Activated T-helper 1 cell treated with anti-CD3 and anti-CD28 coated beads, Interleukin-12 subunit alpha, Interleukin-12 subunit beta, Interleukin-2, Interleukin-4 antibody, amounts not matched to agents 30 ng/mL and 10 ng/mL and 1 ng/mL, durations not matched to agents 14 hours and 24 hours and 36 hours (primary cell): ENCODE results near the gene CPNE9. TPM values are rescaled to one million over a fixed set of nuclear protein-coding genes. Genes with fewer than 3 reads are reported as not detected.

Experiments used
- DNase-seq: peaks from one replicate; pipeline ENCODE4 v3.0.0; 2021; ENCODE audit warnings: low spot score
- H3K27ac Mint-ChIP-seq: one replicate; pipeline ENCODE4 v1.8.0; 2021; ENCODE audit warnings: mild to moderate bottlenecking, mixed read lengths
- H3K27me3 Mint-ChIP-seq: one replicate; pipeline ENCODE4 v1.8.0; 2022; ENCODE audit warnings: mild to moderate bottlenecking, moderate library complexity, mixed read lengths; ENCODE audit not compliant: insufficient read depth
- H3K36me3 Mint-ChIP-seq: one replicate; pipeline ENCODE4 v1.8.0; 2021; ENCODE audit warnings: low read depth, mixed read lengths
- H3K4me1 Mint-ChIP-seq: one replicate; pipeline ENCODE4 v1.8.0; 2021; ENCODE audit warnings: low read depth, mixed read lengths
- H3K4me3 Mint-ChIP-seq: one replicate; pipeline ENCODE4 v1.8.0; 2021; ENCODE audit warnings: mild to moderate bottlenecking, moderate library complexity, mixed read lengths
- H3K9me3 Mint-ChIP-seq: one replicate; pipeline ENCODE4 v1.8.0; 2021; ENCODE audit warnings: mixed read lengths
- intact Hi-C: fragments of 100-400 bp; cut with micrococcal nuclease; formaldehyde crosslinking; loops from one replicate; pipeline ENCODE4 v1.15.1; 2024
- total RNA-seq: library from RNA; stranded (reverse); gene quantifications from 2 replicates; pipeline ENCODE4 v1.2.3, GENCODE V29; 2022

CPNE9 gene
- total RNA-seq, 1 donor from 2014 or later: not detected

DNA sequence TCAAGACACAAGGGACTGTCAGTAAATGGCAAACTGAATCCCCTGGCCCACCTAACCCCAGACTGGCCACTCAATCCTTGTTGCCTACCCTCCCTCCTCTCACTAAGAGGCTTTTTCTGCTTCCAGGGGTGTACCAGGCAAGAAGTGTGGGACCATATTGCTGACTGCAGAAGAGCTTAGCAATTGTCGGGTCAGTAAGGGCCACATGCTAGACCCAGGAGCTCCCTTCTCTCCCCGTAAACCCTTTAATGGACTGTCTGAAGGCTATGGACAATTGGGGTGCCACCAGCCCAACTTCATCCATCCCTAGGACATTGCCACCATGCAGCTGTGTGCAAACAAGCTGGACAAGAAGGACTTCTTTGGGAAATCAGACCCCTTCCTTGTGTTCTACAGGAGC, 8.8 kb downstream of the CPNE9 start:
- Mint-ChIP-seq H3K4me1 (peaks cover 8% of the 10 kb centered on the region), H3K27me3 (peaks cover 2% of the 10 kb centered on the region), H3K4me3 (no peak overlapping the region), H3K9me3 (no peaks in the 10 kb centered on the region), H3K27ac (no peak overlapping the region), H3K36me3 (no peaks in the 10 kb centered on the region)
- no peak for DNase-seq
- intact Hi-C loops: no loop called here

- peaks cover 8% of the 10 kb centered on the region for H3K4me1 Mint-ChIP-seq
- peaks cover 4% of the 10 kb centered on the region for H3K27me3 Mint-ChIP-seq
- H3K36me3 Mint-ChIP-seq: no peaks in the 10 kb centered on the region
- intact Hi-C loops: no loop called here
- DNase-seq: no peak
- H3K4me3 Mint-ChIP-seq: no peak overlapping the region
- H3K9me3 Mint-ChIP-seq: no peaks in the 10 kb centered on the region
- no peak overlapping the region for H3K27ac Mint-ChIP-seq
Measured at GRCh38 chr3:9713142-9713541, 9.5 kb downstream of the CPNE9 start.

GRCh38 chr3:9715136-9715535, 11.5 kb downstream of the CPNE9 start:
- no peaks in the 10 kb centered on the region for H3K9me3 Mint-ChIP-seq
- intact Hi-C loops: no loop called here
- no peak overlapping the region for H3K27ac Mint-ChIP-seq
- peaks cover 5% of the 10 kb centered on the region for H3K4me1 Mint-ChIP-seq
- peaks cover 4% of the 10 kb centered on the region for H3K27me3 Mint-ChIP-seq
- no peak for DNase-seq
- H3K4me3 Mint-ChIP-seq: no peak overlapping the region
- H3K36me3 Mint-ChIP-seq: no peaks in the 10 kb centered on the region

DNA sequence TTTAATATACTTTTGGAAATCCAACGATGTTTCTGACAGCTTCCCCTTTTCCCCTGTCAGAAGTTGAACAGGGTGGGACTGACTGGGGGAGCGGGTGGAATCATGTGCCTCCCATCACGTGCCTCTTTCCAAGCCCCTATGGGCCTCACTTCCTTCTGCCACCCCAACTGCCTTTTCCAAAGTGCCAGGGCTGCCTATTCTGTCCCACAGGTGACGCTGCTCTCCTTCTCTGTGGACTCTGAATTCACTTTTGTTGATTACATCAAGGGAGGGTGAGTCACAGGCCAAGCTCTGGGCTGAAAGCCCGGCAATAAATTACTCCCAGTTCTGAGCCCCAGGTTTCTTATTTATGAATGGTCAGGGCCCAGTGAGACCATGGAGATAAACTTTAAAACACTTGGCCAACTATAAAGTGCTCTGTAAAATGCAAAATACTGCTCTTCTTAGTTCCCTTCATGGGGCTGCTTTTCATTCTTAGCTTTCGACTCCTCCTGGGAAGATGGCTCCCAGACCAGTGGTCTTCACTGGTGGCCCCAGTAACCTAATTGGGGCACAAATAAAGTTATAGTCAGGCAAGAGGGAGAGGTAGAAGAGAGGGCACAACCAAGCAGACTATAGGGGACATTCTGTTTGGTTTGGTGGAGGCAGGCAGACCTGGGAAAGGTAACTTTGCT, 12.3 kb downstream of the CPNE9 start:
- no peak for DNase-seq
- no peak overlapping the region for H3K27ac Mint-ChIP-seq
- no peaks in the 10 kb centered on the region for H3K36me3 Mint-ChIP-seq
- H3K4me1 Mint-ChIP-seq: no peaks in the 10 kb centered on the region
- H3K4me3 Mint-ChIP-seq: no peak overlapping the region
- intact Hi-C loops: no loop called here
- H3K9me3 Mint-ChIP-seq: no peaks in the 10 kb centered on the region
- H3K27me3 Mint-ChIP-seq: peaks cover 4% of the 10 kb centered on the region

GRCh38 chr3:9716801-9717555, 13.3 kb downstream of the CPNE9 start:
- Mint-ChIP-seq H3K4me1 (no peaks in the 10 kb centered on the region), H3K4me3 (no peak overlapping the region), H3K27me3 (peaks cover 4% of the 10 kb centered on the region), H3K36me3 (no peaks in the 10 kb centered on the region), H3K27ac (no peak overlapping the region), H3K9me3 (no peaks in the 10 kb centered on the region)
- intact Hi-C loops: no loop called here
- DNase-seq: no peak

DNA sequence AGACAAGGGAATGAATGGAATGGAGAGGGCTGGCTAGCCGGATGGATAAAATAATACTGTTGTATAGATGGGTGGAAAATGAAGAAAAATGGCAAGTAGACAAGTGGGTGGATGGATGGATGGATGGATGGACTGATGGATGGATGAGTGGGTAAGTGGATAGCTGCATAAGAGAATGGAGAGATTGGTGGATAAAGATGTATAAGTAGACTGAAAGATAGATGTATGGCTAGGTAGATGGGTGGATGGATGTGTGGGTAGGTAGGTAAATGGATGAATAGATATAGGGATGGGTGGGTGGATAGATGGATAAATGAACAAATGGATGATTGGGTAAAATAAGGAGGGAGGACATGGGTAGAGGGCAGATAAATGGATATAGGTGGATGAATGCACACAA, 13.9 kb downstream of the CPNE9 start:
- DNase-seq: no peak
- intact Hi-C loops: no loop called here

GRCh38 chr3:9718118-9718517, 14.5 kb downstream of the CPNE9 start:
- Mint-ChIP-seq H3K27ac (no peak overlapping the region), H3K9me3 (no peaks in the 10 kb centered on the region), H3K36me3 (no peaks in the 10 kb centered on the region), H3K4me1 (no peaks in the 10 kb centered on the region), H3K27me3 (peaks cover 9% of the 10 kb centered on the region), H3K4me3 (no peak overlapping the region)
- intact Hi-C loops: no loop called here
- no peak for DNase-seq

More for the DNA sequence above, 13.9 kb downstream of the CPNE9 start:
- Mint-ChIP-seq H3K36me3 (no peaks in the 10 kb centered on the region), H3K4me1 (no peaks in the 10 kb centered on the region), H3K9me3 (no peaks in the 10 kb centered on the region), H3K27ac (no peak overlapping the region), H3K4me3 (no peak overlapping the region), H3K27me3 (peaks cover 6% of the 10 kb centered on the region)

GRCh38 chr3:9721015-9721699, 17.5 kb downstream of the CPNE9 start:
- Mint-ChIP-seq H3K4me3 (no peak overlapping the region), H3K27me3 (peaks cover 7% of the 10 kb centered on the region), H3K36me3 (no peaks in the 10 kb centered on the region), H3K9me3 (no peaks in the 10 kb centered on the region), H3K27ac (no peak overlapping the region), H3K4me1 (no peaks in the 10 kb centered on the region)
- DNase-seq: no peak
- intact Hi-C loops: no loop called here

GRCh38 chr3:9721700-9722060, 18.0 kb downstream of the CPNE9 start:
- Mint-ChIP-seq H3K9me3 (no peaks in the 10 kb centered on the region), H3K27me3 (peaks cover 7% of the 10 kb centered on the region), H3K4me3 (no peak overlapping the region), H3K27ac (no peak overlapping the region), H3K4me1 (peaks cover 2% of the 10 kb centered on the region), H3K36me3 (no peaks in the 10 kb centered on the region)
- intact Hi-C loops: no loop called here
- DNase-seq: no peak

GRCh38 chr3:9725775-9726515, 22.3 kb downstream of the CPNE9 start:
- Mint-ChIP-seq H3K36me3 (no peaks in the 10 kb centered on the region), H3K9me3 (no peaks in the 10 kb centered on the region), H3K27me3 (peaks cover 4% of the 10 kb centered on the region), H3K4me1 (peaks cover 21% of the 10 kb centered on the region), H3K4me3 (no peak overlapping the region), H3K27ac (no peak overlapping the region)
- intact Hi-C loops: no loop called here
- DNase-seq: no peak

DNA sequence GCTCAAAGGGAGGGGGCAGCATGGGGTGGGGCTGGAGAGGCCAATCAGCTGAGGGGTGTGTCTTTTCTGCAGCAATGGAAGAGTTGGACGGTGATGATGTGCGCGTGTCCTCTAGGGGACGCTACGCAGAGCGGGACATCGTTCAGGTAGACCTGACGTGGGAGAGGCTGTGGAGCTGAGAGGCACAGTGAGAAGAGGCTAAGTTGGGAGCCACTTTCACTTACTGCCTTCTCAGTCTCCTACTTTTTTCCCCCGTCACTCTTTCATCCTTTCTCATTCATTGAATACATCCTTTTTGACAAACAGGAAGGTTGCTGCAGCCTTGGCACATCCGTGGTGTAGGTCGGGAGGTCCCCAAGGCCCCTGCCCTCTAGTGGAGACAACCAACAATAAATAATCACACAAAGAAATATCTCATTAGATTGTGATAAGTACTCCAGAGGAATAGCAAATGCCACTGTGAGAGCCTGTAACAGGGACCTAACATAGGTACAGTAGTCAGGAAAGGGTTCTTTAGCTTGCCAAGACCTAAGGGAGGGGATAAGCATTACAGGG, 23.5 kb downstream of the CPNE9 start:
- intact Hi-C loops: loop anchor here (1.0 kb wide), 4 partner anchors 22 to 374 kb away; partner anchors contain the start of gene OGG1
- peak; percentile 40 for DNase-seq
- Mint-ChIP-seq H3K4me1 (peaks cover 22% of the 10 kb centered on the region), H3K36me3 (no peaks in the 10 kb centered on the region), H3K4me3 (peak overlapping the region; percentile 66), H3K27ac (peak overlapping the region; percentile 70), H3K9me3 (no peaks in the 10 kb centered on the region), H3K27me3 (peaks cover 4% of the 10 kb centered on the region)

DNA sequence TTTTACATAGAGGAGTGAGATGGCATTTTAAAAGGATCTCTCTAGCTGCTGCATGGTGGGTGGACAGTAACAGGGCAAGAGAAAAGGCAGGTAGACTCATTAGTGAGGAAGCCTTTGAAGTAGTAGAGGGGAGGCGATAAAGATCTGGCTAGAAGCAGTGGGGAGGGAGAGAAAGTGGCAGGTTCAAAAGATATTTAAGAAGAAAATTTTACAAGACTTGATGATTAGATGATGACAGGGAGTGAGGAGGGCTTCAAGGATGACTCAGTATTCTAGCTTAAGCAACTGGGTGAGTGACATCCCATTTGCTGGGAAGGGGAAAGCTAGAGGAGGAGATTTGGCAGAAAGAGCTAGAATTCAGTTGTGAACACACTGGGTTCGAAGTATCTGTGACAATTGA, 24.1 kb downstream of the CPNE9 start:
- H3K4me1 Mint-ChIP-seq: peaks cover 27% of the 10 kb centered on the region
- no peak overlapping the region for H3K27ac Mint-ChIP-seq
- no peaks in the 10 kb centered on the region for H3K9me3 Mint-ChIP-seq
- no peak overlapping the region for H3K4me3 Mint-ChIP-seq
- peaks cover under 1% of the 10 kb centered on the region for H3K27me3 Mint-ChIP-seq
- DNase-seq: no peak
- peaks cover 3% of the 10 kb centered on the region for H3K36me3 Mint-ChIP-seq
- intact Hi-C loops: loop anchor here (1.0 kb wide), 4 partner anchors 22 to 374 kb away; partner anchors contain the start of gene OGG1
